ENCODE results near the gene SPATA18.

The SPATA18 gene

GRCh38 chr4:52106191-52106590, 55.1 kb downstream of the SPATA18 start:
- H3K27ac ChIP-seq (replicated peaks): no peak overlapping the region
- no peak overlapping the region for H3K4me3 ChIP-seq (replicated peaks; ENCODE audit: insufficient read depth, low read length)
- no peak for DNase-seq (ENCODE audit: low read depth in 1 of 2, low spot score in 1 of 2)
- H3K27me3 ChIP-seq (ENCODE audit: insufficient read depth, poor library complexity, severe bottlenecking): no peaks in the 10 kb centered on the region
- TF ChIP-seq GABPA (IDR thresholded peaks at IDR 0.05; ENCODE audit: low read depth) (no peak), POLR2AphosphoS5 (IDR thresholded peaks at IDR 0.05; ENCODE audit: low read depth) (no peak), REST (IDR thresholded peaks at IDR 0.05; ENCODE audit: insufficient replicate concordance, low read depth) (no peak), CTCF (IDR thresholded peaks at IDR 0.05; ENCODE audit: insufficient read depth, low read length) (no peak), SPI1 (IDR thresholded peaks at IDR 0.05; ENCODE audit: borderline replicate concordance, low read depth) (peak; percentile 36; the same call in 1 of the 2 replicates)

GRCh38 chr4:52106660-52107059, 55.6 kb downstream of the SPATA18 start:
- TF ChIP-seq POLR2AphosphoS5 (IDR thresholded peaks at IDR 0.05; ENCODE audit: low read depth): no peak
- TF ChIP-seq GABPA (IDR thresholded peaks at IDR 0.05; ENCODE audit: low read depth): no peak
- TF ChIP-seq CTCF (IDR thresholded peaks at IDR 0.05; ENCODE audit: insufficient read depth, low read length): no peak
- TF ChIP-seq REST (IDR thresholded peaks at IDR 0.05; ENCODE audit: insufficient replicate concordance, low read depth): no peak
- DNase-seq (ENCODE audit: low read depth in 1 of 2, low spot score in 1 of 2): no peak
- Histone ChIP-seq H3K27me3 (ENCODE audit: insufficient read depth, poor library complexity, severe bottlenecking) (no peaks in the 10 kb centered on the region), H3K27ac (replicated peaks) (no peak overlapping the region), H3K4me3 (replicated peaks; ENCODE audit: insufficient read depth, low read length) (no peak overlapping the region)

- no peak overlapping the region for H3K27ac ChIP-seq (replicated peaks)
- no peak for DNase-seq (ENCODE audit: low read depth in 1 of 2, low spot score in 1 of 2)
Measured at GRCh38 chr4:52107336-52107735, 56.2 kb downstream of the SPATA18 start.

More at GRCh38 chr4:52107336-52107735, 56.2 kb downstream of the SPATA18 start:
- Histone ChIP-seq H3K4me3 (replicated peaks; ENCODE audit: insufficient read depth, low read length) (no peak overlapping the region), H3K27me3 (ENCODE audit: insufficient read depth, poor library complexity, severe bottlenecking) (no peaks in the 10 kb centered on the region)
- no peak for TF ChIP-seq REST (IDR thresholded peaks at IDR 0.05; ENCODE audit: insufficient replicate concordance, low read depth)

Measured in HL-60 (cell line).